ENCODE measurements around the gene ACTN2.
A peak's percentile ranks its signal among the peaks of the same experiment; 100 is the strongest.

Gene ACTN2

DNA sequence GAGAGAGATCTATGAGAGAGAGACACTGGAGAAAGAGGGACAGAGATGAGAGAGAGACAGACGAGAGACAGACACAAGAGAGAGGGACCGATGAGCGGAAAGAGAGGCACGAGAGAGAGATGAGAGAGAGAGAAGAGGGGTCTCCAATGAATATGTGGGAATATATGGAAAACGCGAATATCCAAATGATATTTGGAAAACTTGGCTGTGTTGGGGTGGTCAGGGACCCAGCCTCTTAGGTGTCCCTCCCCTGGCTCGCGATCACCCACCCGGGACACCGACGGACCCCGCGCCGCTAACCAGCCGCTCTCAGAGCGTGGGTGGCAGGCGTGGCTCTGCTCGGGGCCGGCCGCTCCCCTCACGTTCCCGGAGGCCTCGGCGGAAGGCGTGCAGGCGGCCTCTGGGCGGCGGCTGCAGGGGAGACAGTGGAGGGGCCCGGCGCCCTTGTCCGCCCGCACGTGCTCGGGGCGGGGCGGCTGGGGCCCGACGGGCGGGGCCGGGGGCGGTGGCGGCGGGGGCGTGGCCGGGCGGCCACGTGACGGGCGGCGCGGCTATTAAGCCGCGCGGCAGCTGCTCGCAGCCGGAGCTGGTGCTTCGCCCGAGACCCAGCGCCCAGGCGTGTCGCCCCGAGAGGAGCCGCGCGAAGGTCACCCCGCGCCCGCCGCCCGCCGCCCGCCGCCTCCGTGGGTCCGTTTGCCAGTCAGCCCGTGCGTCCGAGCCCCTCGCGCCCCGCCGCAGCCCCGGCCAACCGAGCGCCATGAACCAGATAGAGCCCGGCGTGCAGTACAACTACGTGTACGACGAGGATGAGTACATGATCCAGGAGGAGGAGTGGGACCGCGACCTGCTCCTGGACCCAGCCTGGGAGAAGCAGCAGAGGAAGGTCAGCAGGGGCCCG, at the start of gene ACTN2:
Gene ACTN2, plus strand, starts transcription at position 583 of the 898 bp plus-strand sequence. Its CDS starts 175 bp downstream, at position 758.
- peak; percentile 38 for DNase-seq (ENCODE audit: insufficient read length, low spot score)
- TF ChIP-seq, protein P1, sequence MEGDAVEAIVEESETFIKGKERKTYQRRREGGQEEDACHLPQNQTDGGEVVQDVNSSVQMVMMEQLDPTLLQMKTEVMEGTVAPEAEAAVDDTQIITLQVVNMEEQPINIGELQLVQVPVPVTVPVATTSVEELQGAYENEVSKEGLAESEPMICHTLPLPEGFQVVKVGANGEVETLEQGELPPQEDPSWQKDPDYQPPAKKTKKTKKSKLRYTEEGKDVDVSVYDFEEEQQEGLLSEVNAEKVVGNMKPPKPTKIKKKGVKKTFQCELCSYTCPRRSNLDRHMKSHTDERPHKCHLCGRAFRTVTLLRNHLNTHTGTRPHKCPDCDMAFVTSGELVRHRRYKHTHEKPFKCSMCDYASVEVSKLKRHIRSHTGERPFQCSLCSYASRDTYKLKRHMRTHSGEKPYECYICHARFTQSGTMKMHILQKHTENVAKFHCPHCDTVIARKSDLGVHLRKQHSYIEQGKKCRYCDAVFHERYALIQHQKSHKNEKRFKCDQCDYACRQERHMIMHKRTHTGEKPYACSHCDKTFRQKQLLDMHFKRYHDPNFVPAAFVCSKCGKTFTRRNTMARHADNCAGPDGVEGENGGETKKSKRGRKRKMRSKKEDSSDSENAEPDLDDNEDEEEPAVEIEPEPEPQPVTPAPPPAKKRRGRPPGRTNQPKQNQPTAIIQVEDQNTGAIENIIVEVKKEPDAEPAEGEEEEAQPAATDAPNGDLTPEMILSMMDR (IDR thresholded peaks at IDR 0.05; ENCODE audit: insufficient read depth, missing control alignments) = no peak
- FAIRE-seq = no peak

DNA sequence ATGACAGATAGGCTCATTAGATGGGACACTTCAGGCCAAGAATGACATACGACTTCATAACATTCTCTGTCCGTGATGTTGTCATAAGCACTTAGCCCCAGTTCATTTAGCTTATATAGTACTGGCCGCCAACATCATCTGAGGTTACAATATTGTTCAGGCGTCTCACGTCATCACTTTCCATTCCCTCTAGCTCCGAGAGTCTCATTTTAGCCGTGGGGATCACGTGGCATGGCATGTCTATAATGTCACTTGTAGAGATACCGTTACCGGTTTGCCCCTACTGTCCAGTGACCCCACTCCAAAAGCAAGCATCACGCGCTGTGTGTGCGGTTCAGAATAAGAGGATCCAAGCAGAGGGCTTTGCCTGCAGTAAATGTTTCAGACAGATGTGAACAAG, 47.4 kb upstream of the ACTN2 start:
- FAIRE-seq (no peak), DNase-seq (ENCODE audit: insufficient read length, low spot score) (no peak)
- TF ChIP-seq, protein P1 (IDR thresholded peaks at IDR 0.05; ENCODE audit: insufficient read depth, missing control alignments) = no peak

DNA sequence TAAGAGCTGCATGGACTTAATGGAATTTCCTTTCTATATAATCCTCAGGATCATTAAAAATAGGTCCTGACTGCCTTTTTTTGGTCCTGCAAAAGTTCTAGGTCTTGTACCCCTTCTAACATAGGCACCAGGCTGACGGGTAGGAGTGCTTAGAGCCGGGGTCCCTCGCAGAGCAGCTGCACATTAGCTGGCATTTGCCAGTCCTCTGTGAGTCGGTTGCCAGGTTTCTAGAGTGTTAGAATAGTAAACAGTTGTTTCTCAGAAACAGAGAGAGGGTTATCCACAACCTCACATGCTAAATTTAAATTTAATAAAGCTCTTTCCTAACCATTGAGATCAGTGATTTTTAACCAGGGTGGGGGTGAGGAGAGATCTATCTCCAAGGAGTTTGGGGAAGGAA, 46.6 kb upstream of the ACTN2 start:
- TF ChIP-seq, protein P1 (IDR thresholded peaks at IDR 0.05; ENCODE audit: insufficient read depth, missing control alignments) = no peak
- DNase-seq (ENCODE audit: insufficient read length, low spot score) = no peak
- no peak for FAIRE-seq

DNA sequence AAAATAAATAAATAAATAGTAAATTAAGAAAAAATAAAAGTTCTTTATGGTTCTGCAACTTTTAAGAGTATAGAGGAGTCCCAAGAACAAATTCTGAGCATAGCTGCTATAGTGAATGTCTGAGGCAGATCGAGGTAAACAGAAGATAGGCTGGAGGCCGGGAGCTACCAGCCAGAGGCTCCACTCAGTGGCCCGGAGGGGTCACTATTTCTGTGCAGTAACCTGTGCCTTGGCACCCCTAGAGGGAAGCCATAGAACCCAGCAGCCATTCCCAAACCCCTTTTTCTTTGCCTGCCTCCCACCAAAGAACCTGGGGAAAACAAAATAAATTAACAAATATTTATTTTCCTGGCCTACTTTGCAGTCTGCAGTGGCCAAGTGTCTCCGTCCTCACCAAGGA, 43.5 kb upstream of the ACTN2 start:
- no peak for FAIRE-seq
- TF ChIP-seq, protein P1 (IDR thresholded peaks at IDR 0.05; ENCODE audit: insufficient read depth, missing control alignments) = no peak
- DNase-seq (ENCODE audit: insufficient read length, low spot score) = no peak

DNA sequence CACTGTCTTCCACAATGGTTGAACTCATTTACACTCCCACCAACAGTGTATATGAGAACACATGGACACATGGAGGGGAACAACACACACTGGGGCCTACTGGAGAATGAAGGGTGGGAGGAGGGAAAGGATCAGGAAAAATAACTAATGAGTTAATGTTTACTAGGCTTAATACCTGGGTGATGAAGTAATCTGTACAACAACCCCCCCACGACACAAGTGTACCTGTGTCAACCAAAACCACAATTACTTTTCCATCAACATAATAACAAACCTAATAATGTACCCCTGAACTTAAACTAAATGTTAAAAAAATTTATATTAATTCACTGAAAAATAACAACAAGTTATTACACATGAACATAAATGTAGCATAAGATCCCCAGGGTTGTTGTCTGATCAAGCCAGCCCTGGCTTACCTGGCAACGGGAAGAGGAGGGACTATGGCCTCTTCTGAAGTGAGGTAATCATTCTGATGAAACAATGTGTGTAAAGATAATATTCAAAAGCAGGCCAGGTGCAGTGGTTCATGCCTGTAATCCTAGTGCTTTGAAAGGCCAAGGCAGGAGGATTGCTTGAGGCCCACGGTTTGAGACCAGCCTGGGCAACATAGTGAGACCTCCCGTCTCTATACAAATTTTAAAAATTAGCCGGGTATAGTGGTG, 41.2 kb upstream of the ACTN2 start:
- DNase-seq (ENCODE audit: insufficient read length, low spot score) (no peak), FAIRE-seq (no peak)
- TF ChIP-seq, protein P1 (IDR thresholded peaks at IDR 0.05; ENCODE audit: insufficient read depth, missing control alignments) = no peak

DNA sequence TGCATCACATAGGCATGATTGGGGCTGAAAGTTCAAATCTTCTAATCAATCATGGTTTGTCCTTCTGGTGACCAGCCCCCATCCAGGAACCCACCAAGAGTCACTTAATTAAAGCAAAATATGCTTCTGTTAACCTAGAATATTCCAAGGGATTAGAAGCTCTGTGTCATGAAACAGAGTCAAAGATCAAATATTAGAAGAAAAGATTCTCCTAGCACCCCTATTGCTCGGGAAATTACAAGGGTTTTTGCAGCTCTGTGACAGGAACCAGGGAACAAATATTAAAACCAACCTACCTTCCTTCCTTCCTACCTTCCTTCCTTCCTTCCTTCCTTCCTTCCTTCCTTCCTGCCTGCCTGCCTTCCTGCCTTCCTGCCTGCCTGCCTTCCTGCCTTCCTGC, 31.8 kb upstream of the ACTN2 start:
- TF ChIP-seq, protein P1 (IDR thresholded peaks at IDR 0.05; ENCODE audit: insufficient read depth, missing control alignments) = no peak
- FAIRE-seq (no peak), DNase-seq (ENCODE audit: insufficient read length, low spot score) (no peak)

DNA sequence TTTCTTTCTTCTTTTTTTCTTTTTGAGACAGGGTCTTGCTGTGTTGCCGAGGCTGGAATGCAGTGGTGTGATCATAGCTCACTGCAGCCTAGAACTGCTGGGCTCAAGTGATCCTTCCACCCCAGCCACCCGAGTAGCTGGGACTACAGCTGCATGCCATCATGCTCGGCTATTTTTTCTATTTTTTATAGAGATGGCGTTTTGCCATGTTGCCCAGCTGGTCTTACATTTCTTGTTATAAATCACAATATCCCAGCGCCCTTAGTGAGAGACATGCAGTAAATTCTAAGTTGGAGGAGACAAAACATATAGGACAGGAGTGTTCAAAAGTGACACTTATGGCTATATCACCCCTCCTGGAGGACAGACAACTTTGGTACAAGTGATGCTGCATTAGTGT, 31.3 kb upstream of the ACTN2 start:
- DNase-seq (ENCODE audit: insufficient read length, low spot score) (no peak), FAIRE-seq (no peak)
- TF ChIP-seq, protein P1 (IDR thresholded peaks at IDR 0.05; ENCODE audit: insufficient read depth, missing control alignments) = no peak

Data from D721Med (cell line).